DND-41 (cell line): ENCODE measurements around the gene ZIC1.
A peak's percentile ranks its signal among the peaks of the same experiment; 100 is the strongest.

ENCODE experiments used
- ATAC-seq: fragments of 200-7000 bp; cut with Tn5 transposase; 3 replicates; pipeline ENCODE4 v1.9.1; 2021; ENCODE audit warnings: low read depth; ENCODE audit not compliant: insufficient read depth
- DNase-seq: peaks from one replicate; pipeline ENCODE4 v3.0.0-alpha.2; 2020
- H2AFZ ChIP-seq: 2 replicates; pipeline ENCODE4 v1.6.0; 2012; ENCODE audit warnings: low read depth, low read length
- H3K27ac ChIP-seq: 2 replicates; pipeline ENCODE4 v1.5.1; 2012; ENCODE audit warnings: low read length, inconsistent platforms
- H3K27me3 ChIP-seq: fragments of 200-600 bp; sonication (generic); 2 replicates; pipeline ENCODE4 v1.6.0; 2012; ENCODE audit warnings: low read length, mild to moderate bottlenecking, inconsistent platforms; ENCODE audit not compliant: insufficient read depth, poor library complexity
- H3K36me3 ChIP-seq: 2 replicates; pipeline ENCODE4 v1.5.1; 2012; ENCODE audit warnings: low read length, inconsistent platforms; ENCODE audit not compliant: insufficient read depth
- H3K4me1 ChIP-seq: 2 replicates; pipeline ENCODE4 v1.5.1; 2012; ENCODE audit warnings: mild to moderate bottlenecking, low read length; ENCODE audit not compliant: insufficient read depth
- H3K4me2 ChIP-seq: 2 replicates; pipeline ENCODE4 v1.6.0; 2012; ENCODE audit warnings: mild to moderate bottlenecking, moderate library complexity, low read length, inconsistent platforms; ENCODE audit not compliant: insufficient read depth
- H3K4me3 ChIP-seq, 2 experiments: fragments of 200-600 bp in 1 of 2; shearing (Covaris generic) in 1 of 2; 2 replicates each; pipeline ENCODE4 v1.5.1; 2012 to 2016; ENCODE audit warnings: inconsistent platforms in 2 of 2, low read length in 2 of 2, mild to moderate bottlenecking in 2 of 2, low read depth in 1 of 2, moderate library complexity in 1 of 2
- H3K79me2 ChIP-seq: 2 replicates; pipeline ENCODE4 v1.6.0; 2012; ENCODE audit warnings: low read length, inconsistent platforms; ENCODE audit not compliant: insufficient read depth
- H3K9ac ChIP-seq: 2 replicates; pipeline ENCODE4 v1.6.0; 2012; ENCODE audit warnings: low read depth, mild to moderate bottlenecking, inconsistent platforms, low read length, moderate library complexity
- H3K9me3 ChIP-seq: 2 replicates; pipeline ENCODE4 v1.5.1; 2012; ENCODE audit warnings: low read length, moderate library complexity, mild to moderate bottlenecking, inconsistent platforms; ENCODE audit not compliant: insufficient read depth, severe bottlenecking
- H4K20me1 ChIP-seq: 2 replicates; pipeline ENCODE4 v1.6.0; 2012; ENCODE audit warnings: low read length; ENCODE audit not compliant: insufficient read depth
- CTCF ChIP-seq: IDR thresholded peaks from 2 replicates; pipeline ENCODE4 v1.5.1; 2012; ENCODE audit warnings: borderline replicate concordance, low read length, moderate library complexity, mild to moderate bottlenecking; ENCODE audit not compliant: poor library complexity, severe bottlenecking; ENCODE audit errors: extremely low read depth
- EZH2 ChIP-seq: IDR thresholded peaks from 3 replicates; pipeline ENCODE4 v1.6.1; 2012; ENCODE audit warnings: borderline replicate concordance, low read depth, mild to moderate bottlenecking, moderate library complexity, low read length, inconsistent platforms; ENCODE audit not compliant: severe bottlenecking

ZIC1 gene

GRCh38 chr3:147397875-147398812 lies 11.0 kb upstream of the ZIC1 start:
- Histone ChIP-seq H3K4me3 (no peak overlapping the region), H3K4me2 (no peak overlapping the region), H3K27ac (no peak overlapping the region), H4K20me1 (no peaks in the 10 kb centered on the region), H2AFZ (no peak overlapping the region; the same call in 1 of the 2 replicates), H3K4me1 (no peaks in the 10 kb centered on the region), H3K27me3 (no peaks in the 10 kb centered on the region), H3K79me2 (no peaks in the 10 kb centered on the region), H3K9me3 (peaks cover 14% of the 10 kb centered on the region), H3K9ac (no peak overlapping the region), H3K36me3 (no peaks in the 10 kb centered on the region)
- TF ChIP-seq EZH2 (no peak), CTCF (no peak)
- no peak for DNase-seq
- ATAC-seq: no peak

- H3K9me3 ChIP-seq: peaks cover 12% of the 10 kb centered on the region
- TF ChIP-seq CTCF: no peak
- TF ChIP-seq EZH2: no peak
- DNase-seq (no peak), ATAC-seq (no peak)
- H3K27ac ChIP-seq: no peak overlapping the region
- H4K20me1 ChIP-seq: no peaks in the 10 kb centered on the region
- H3K27me3 ChIP-seq: no peaks in the 10 kb centered on the region
- H3K4me3 ChIP-seq: no peak overlapping the region
- H3K4me2 ChIP-seq: no peak overlapping the region
- peak overlapping the region; percentile 16; the same call in 1 of the 2 replicates for H2AFZ ChIP-seq
- no peaks in the 10 kb centered on the region for H3K36me3 ChIP-seq
- no peaks in the 10 kb centered on the region for H3K4me1 ChIP-seq
- H3K79me2 ChIP-seq: no peaks in the 10 kb centered on the region
- H3K9ac ChIP-seq: no peak overlapping the region
These were observed 10.2 kb upstream of the ZIC1 start for GRCh38 chr3:147398813-147399534.

- H2AFZ ChIP-seq: no peak overlapping the region
- H3K4me2 ChIP-seq: no peak overlapping the region
- H3K9ac ChIP-seq: no peak overlapping the region
- TF ChIP-seq EZH2: no peak
- no peak for TF ChIP-seq CTCF
- no peaks in the 10 kb centered on the region for H4K20me1 ChIP-seq
- H3K4me1 ChIP-seq: no peaks in the 10 kb centered on the region
- H3K36me3 ChIP-seq: no peaks in the 10 kb centered on the region
- H3K4me3 ChIP-seq: no peak overlapping the region
- no peak overlapping the region for H3K27ac ChIP-seq
- DNase-seq: no peak
- H3K79me2 ChIP-seq: no peaks in the 10 kb centered on the region
- ATAC-seq: no peak
- H3K9me3 ChIP-seq: peaks cover 10% of the 10 kb centered on the region
- H3K27me3 ChIP-seq: no peaks in the 10 kb centered on the region
These were observed 9.1 kb upstream of the ZIC1 start for GRCh38 chr3:147400111-147400510.
